HG03039 (cell line): ENCODE results near the gene TELO2.
A peak's percentile ranks its signal among the peaks of the same experiment; 100 is the strongest.
"Not testable (repeated sequence)": the region's sequence is repeated elsewhere in the genome, so short reads cannot be mapped to it uniquely, and the experiment has no call there.

Experiments
- ATAC-seq: cut with Tn5 transposase; IDR thresholded peaks from one replicate; pipeline ENCODE4 v1.9.1; 2021; ENCODE audit warnings: mild to moderate bottlenecking, moderate library complexity; ENCODE audit not compliant: unreplicated experiment

Gene TELO2

DNA sequence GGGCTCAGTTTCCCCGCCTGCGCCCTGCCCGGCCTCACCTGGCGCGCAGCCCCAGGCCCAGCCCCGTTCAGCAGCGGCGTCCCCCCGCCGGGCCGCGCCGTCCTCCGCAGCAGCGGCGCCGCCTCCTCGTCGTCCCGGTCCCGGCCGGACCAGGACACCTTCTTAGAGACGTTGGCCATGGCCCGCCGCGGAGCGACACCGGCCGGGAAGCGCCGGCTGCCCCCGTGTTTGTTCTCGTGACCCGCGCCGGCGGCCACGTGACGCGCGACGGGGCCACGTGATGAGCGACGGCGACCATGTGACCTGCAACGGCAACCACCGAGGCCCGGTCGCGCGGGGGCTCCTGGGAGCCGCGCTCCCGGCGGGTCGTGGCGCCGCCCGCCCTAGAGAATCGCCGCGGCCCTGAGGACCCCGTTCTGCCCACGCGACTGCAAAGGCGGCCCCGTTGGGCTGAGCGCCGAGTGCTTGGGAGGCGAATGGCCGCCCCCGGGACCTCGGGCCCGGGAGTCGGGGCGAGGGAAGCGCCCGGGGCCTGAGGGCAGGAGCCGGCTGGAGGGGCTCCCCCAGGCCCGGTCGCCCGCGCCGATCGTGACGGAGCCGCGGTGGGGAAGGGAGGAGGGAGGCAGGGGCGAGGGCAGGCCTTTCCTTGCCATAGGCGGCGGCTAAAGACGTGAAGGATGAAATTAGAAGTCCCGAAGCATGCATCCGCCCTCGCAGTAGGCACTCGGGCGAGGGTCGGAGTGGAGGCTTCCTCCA is 18.2 kb upstream of the TELO2 start, which contains the start of gene CLCN7:
Gene CLCN7 (minus strand): TSS at position 233 of the 756 bp plus-strand sequence. CDS start 54 bp downstream, at position 179.
- ATAC-seq, result peak; percentile 71

DNA sequence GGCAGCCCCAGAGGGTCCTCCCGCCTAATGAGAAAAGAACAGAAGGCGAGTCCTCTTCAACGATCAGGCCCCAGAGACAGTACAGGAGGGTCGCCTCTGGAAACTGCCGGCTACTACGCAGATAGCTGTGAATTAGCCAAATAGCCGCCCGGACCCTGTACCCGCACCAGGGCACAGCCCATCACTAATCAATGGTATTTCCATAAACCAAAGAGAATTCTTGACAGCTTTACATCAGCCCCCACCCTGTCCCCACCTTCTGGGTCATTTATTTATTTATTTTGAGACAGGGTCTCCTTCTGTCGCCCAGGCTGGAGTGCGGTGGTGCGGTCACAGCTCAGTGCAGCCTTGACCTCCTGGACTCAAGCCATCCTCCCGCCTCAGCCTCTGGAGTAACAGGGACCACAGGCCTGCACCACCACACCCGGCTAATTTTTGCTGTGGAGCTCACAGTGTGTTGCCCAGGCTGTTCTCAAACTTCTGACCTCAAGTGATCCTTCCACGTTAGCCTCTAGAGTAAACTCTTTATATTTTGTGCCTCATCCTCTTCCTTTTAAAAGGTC is 17.5 kb upstream of the TELO2 start:
- ATAC-seq, result no peak

DNA sequence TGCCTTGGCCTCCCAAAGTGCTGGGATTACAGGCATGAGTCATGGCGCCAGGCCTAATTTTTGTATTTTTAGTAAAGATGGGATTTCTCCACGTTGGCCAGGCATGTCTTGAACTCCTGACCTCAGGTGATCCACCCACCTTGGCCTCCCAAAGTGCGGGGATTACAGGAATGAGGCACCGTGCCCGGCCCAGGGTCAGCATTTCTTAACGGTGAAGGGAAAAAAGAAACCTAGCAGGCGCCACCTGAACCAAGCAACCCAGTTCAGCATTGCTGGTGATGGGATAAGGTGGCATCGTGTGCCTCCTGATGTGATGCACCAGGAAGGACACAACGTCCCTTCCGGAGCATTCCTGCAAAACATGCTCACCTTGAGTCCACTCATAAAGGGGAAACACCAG is 16.1 kb upstream of the TELO2 start:
- ATAC-seq, result no peak

DNA sequence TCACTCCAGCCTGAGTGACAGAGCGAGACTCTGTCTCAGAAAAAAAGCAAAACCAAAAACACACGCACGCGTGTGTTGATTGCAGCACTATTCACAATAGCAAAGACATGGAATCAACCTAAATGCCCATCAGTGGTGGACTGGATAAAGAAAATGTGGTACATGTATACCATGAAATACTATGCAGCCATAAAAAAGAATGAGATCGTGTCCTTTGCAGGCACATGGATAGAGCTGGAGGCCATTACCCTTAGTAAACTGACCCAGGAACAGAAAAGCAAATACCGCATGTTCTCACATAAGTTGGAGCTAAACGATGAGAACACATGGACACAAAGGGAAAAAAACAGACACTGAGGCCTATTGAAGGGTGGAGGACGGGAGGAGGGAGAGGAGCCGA is 14.2 kb upstream of the TELO2 start:
- not testable (repeated sequence) for ATAC-seq

DNA sequence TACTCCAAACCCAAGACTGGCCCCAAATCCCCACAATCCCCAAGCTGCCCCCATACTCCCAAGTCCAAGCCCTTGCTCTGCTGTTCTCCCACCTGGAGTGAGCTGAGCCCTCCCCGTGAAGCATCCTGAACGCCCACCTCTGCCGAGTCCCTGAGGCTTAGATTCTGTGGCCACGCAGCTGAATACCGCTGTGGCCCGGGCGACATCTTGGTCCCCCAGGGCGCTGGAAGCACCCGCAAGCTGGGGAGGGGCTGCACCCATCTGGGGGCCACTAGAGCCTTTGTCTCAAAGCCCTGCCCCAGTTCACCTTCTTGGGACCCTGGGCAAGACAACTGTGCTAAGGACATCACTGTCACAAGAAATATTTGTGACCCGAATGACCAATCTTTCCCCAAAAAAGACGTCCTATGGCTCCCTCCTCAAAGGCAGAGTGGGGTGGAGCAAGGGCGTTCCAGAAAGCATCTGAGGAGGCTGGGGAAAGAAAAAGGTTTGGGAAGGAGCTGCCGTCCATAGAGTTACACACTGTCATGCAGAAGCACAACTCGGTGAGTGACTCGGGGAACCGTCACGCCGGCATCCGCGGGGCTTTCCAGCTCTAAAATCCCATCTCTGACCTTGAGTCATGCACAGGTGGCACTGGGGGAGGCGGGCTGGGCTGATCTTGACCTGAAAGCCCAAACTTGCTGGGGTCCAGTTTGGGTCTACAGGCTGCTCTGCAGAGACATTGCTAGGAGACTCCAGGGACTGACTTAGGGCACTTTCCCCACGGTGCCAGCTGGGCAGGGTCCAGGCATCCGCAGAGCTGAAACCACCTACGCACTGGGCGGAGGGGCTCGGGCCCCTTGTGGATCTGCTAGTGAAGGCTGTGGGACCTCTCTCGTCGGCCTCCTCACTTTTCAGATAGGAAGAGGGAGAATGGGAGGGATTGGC is 11.0 kb upstream of the TELO2 start:
- no peak for ATAC-seq

DNA sequence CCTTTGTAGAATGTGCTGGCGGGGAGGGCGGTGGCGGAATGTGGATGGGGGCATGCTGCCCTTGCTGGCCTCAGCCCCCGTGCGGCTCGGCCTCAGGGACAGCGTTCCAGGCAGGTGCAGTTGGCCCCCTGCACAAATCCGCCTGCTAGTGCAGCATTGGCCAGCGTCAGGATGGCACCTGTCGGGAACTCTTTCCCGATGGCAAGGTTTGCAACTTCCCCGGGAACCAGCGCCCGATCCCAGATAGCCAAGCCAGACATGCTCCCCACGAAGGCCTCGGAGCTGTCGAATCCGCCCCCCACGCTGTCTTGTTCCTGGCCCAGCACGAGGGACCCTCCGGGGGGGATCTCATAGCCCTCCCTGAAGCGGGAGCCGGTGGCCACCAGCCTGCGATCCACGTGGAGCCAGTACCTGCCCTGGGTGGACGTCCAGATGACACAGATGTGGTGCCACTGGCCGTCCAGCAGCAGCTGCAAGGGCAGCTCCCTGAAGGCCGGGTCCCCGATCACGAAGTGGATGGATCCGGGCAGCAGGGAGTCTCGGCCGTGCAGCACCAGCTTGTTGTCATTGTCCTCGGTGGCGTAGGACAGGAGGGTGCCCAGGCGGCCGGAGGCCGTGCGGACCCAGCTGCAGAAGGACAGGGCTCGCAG is 7.2 kb upstream of the TELO2 start:
- no peak for ATAC-seq

DNA sequence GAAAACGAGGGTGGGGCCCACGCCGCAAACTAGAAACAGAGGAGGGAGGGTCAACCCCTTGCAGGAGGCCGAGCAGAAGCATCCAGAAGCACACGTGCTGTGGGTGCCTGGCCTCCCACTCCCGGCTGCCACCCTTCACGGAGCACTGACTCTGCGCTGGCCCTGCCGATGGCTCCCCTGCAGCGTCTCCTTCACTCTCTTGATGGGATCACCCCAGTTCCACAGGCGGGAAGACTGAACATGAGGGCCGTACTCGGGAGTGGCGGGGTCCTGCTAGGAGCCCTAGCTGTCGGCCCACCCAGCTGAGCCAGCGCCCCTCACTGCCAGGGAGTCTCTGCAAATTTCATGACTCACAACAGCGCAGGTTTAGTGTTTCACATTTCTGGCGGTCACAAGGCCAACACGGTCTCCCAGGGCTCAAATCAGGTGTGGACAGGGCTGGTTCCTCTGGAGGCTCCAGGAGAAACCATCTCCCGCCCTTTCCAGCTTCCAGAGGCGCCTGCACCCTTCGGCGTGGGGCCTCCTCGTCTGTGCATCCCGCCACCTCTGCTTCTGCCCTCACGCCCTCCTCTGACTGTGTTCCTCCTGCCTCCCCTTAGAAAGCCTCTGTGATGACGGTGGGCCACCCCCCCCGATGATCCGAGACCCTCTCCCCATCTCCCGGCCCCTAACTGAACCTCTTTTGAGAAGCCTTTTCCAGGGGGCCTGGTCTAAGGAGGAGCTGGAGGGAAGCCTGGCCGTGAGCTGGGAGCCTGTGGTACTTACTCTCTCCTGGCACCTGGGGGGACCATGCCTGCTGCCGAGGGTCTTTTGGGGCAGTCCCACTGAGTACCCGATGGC is 6.4 kb upstream of the TELO2 start:
- no peak for ATAC-seq

DNA sequence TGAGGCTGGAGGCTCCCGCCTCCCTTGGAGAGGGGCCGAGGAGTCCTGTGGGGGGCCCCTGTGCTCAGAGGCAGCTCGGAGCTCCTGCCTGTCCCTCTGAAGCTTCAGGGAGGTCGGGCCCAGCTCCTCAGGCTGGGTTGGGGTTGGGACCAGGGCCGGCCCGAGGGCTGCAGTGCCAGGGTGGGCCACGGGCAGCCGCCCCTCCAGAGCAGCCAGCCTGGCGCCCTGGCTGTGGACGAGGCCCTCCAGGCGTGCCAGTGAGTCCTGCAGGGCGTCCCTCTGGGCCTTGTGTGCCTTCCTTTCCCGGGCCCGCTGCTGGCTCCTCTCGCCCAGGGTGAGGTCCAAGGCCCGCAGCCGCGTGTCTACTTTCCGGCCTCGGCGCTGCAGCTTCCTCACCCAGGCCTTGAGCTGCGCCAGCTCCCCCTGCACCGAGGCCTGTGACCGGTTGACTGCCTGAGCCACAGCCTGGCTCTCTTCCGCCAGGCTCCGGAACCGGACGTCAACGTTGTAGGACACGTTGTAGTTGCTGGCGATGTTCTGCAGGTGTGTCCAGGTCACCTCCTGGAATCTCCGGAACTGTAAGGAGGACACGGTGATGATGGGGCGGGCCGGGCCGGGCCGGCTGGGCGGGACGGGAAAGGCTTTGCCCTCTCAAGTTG is 5.6 kb upstream of the TELO2 start:
- no peak for ATAC-seq

DNA sequence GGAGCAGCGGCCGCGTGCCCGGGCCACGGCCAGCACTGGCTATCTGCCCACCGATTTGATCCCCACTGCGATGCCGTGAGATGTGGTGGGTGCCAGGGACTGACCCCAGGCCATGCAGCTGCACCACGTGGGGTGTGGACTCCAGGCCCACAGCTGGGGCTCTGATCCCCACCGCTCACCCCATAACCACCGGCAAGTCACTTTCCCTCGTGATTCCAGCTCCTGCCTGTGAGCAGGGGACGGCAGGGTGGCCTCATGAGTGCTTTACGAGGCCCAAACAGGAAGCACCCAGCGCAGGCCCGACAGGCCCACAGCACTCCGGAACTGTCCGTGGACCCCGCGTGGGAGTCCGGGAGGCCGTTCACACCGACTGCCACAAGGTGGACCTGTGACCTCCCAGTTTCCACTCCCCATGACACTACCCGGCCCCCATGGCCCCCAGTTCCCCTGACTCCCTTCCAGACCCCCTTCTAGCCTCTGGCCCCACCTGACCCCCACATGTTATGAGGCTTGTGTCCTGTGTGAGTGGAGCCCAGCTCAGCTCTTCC is 5.0 kb upstream of the TELO2 start:
- no peak for ATAC-seq

DNA sequence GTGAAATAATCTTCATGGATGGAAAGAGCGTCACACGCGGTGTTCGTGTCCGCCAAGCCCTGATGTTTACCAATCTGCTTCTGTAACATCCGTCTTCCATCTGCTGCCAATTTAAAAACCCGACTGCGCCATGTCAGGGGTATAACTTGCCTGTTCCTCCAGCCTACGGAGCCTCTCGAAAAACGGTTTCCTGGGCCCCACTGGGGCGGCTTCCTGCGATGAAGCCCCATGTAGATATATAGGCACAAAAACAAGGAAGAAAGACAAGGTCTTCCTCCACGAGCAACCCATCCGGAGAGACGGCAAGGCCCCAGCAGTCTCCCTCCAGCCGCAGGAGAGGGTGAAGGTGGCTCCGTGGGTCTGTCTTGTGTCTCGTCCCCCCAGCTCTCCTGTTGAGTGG is 4.5 kb upstream of the TELO2 start, which contains the start of gene PTX4:
Gene PTX4 (minus strand): TSS at position 326 of the 400 bp plus-strand sequence. CDS start 35 bp downstream, at position 291.
- no peak for ATAC-seq

DNA sequence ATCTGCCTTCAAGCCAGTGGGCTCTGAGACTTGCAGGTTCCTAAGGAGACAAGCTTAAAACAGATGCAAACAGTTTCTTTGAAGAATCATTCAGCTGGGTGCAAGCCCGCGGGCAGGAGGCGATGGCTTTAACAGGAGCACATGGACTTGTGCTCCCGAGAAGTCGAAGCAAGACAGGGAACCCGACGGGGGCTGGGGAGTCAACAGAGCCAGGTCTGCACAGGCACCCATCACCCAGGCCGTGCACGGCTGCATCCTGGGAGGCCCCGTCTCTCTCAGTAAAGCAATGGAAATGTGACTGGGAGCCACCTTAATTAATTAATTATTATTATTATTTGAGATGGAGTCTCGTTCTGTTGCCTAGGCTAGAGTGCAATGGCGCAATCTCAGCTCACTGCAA is 4.1 kb upstream of the TELO2 start:
- ATAC-seq, result no peak

DNA sequence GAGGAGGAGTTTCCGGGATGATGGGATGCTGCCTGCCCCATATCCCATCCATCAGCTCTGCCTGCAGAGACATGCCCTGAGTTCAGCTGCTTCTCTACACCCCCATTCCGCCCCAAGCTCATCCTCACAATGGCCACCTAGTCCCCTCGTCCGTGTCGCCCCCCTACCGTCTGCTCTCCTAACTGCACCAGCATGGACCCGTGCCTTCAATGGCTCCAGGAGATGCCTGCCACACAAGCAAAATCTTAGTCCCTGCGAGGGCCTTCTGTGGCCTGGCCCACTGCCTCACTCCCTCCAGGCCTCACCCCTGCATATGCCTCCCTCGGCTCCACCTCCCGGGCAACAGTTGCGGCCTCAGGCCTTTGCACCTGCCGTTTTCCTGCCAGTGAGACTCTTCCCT is 1.8 kb upstream of the TELO2 start:
- no peak for ATAC-seq

DNA sequence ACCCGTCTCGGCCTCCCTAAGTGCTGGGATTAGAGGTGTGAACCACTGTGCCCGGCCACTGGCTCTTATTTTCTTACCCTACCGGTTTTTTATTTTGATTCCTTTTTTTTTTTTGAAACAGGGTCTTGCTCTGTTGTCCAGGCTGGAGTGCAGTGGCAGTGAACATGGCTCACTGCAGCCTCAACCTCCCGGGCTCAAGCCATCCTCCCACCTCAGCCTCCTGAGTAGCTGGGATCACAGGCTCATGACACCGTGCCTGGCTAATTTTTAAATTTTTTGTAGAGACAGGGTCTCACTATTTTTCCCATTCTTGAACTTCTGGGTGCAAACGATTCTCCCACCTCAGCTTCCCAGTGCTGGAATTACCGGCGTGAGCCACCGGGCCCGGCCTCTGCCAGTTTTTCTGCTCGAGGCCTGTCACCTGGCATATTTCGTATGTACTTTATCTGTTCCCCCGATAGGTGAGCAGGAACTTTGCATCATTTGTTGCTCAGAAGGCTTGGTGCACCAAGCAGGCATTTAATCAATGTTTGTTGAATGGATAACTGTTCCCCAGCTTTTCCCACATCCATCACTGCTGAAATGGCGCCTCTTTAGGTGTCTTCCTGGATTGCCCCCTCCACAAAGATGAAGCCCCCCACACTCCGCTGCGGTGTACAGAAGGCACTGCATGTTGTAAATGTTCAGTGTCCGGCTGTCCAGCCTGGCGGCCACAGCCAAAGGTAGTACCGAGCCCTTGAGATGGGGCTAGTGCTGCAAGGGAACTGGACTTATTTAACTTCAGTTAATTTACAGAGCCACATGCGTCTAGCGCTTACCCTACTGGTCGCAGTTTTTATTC is 858 bp upstream of the TELO2 start:
- no peak for ATAC-seq

DNA sequence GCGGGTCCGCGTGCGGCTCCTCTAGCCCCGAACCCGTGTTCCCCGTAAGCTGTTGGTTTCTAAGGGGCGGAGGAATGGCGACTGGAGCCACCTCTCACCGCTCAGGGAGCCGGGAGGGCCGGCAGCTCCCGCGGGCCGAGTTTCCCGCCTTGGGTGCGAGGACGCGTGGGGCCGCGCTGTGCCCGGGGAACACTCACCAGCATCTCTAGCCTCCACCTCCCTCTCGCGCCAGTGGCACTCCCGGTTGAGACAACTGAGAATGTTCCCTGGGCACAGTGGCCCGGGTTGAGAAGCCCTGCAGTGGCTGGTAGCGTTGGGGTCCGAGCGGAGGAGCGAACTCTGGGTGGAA is 560 bp downstream of the TELO2 start:
- peak; percentile 9 for ATAC-seq

DNA sequence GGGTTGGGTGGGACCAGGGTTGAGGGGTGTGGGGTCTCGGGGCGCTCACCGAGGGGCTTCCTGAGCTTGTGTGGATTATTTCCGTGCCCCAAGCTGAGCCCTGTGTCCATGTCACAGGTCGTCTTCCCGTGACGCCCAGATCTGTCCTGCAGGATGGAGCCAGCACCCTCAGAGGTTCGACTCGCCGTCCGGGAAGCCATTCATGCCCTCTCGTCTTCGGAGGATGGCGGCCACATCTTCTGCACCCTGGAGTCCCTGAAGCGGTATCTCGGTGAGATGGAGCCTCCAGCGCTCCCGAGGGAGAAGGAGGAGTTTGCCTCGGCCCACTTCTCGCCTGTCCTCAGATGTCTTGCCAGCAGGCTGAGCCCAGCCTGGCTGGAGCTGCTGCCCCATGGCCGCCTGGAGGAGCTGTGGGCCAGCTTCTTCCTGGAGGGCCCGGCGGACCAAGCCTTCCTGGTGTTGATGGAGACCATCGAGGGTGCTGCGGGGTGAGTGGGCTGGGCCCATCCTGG is 1.0 kb downstream of the TELO2 start:
- ATAC-seq, result no peak

DNA sequence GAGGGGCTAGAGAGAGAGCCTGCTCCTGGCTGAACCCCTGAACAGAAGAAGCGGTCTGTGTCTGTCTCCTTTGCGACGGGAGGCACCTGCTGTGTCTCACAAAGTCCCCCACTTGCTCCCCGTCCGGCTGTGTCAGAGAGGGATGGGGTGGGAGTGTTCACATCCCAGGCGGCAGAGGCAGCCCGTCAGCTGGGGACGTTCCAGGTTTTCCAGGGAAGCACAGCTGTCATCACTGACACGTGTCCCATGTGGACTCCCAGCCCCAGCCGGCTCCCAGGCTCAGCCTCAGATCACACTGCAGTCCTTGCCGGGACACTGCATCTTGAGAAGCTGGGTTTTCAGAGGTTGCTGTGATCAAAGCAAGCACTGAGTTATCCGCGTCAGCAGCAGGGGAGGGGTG is 1.6 kb downstream of the TELO2 start:
- no peak for ATAC-seq

DNA sequence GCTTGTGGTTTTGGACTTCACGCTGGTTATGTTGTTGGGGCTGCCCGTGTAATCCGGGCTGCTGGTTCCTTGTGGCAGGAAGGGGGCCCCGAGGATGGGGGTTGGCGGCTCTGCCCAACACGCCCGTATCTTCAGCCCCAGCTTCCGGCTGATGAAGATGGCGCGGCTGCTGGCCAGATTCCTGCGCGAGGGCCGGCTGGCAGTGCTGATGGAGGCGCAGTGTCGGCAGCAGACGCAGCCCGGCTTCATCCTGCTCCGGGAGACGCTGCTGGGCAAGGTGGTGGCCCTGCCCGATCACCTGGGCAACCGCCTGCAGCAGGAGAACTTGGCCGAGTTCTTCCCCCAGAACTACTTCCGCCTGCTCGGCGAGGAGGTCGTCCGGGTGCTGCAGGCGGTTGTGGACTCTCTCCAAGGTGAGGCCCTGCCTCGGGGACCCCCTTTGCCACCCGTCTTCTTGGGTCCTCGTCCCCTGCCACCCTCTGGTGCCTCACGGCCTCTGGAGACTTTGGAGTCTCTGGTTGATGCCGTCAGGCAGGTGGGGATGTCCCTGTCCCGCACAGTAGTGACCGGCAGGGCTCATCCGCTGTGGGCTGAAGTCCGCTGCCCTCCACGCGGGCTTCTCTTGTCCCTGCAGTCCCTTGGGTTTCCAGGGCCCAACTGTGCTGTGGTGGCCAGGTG is 2.2 kb downstream of the TELO2 start:
- ATAC-seq, result no peak

DNA sequence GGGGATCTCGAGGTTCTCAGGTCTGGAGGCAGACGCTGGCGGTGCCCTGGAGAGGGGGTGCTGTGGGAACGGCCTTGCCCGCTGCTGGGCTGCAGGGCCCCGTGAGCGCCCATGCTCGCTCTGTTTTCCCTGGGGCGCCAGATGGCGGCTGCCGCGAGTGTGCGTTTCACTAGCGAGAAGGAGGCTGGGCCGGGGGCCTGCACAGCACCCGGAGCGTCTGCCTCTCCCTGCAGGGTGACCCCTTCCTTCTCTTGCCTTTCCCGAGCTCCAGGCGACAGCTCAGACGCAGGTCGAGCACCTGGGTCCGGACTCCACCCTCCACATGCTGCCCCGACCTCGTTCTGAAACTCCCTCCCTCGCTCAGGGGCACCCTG is 2.7 kb downstream of the TELO2 start:
- no peak for ATAC-seq
